Mammary epithelial cell (primary cell): ENCODE data around the gene MAML3.

Experiments used
- CTCF ChIP-seq, 2 donors: IDR thresholded peaks in 1 of 2; conservative IDR thresholded peaks in 1 of 2; 2 replicates each; pipeline ENCODE4 v1.5.1; 2011 to 2012; ENCODE audit warnings: inconsistent platforms in 2 of 2, low read length in 2 of 2, mild to moderate bottlenecking in 2 of 2, control low read depth in 1 of 2, low read depth in 1 of 2; ENCODE audit not compliant: insufficient read depth in 1 of 2; ENCODE audit errors: extremely low read depth in 1 of 2
- EZH2 ChIP-seq: IDR thresholded peaks from 2 replicates; pipeline ENCODE4 v1.6.1; 2012; ENCODE audit warnings: low read length, inconsistent platforms, borderline replicate concordance

- TF ChIP-seq CTCF (conservative IDR thresholded peaks at IDR 0.05 in 1 of 2, IDR thresholded peaks at IDR 0.05 in 1 of 2; ENCODE audit: extremely low read depth in 1 of 2, insufficient read depth in 1 of 2, low read depth in 1 of 2, low read length in 2 of 2) (no peak), EZH2 (no peak)
Observed at GRCh38 chr4:139789096-139789654, 364.8 kb downstream of the MAML3 start.
